H1 (cell line): ENCODE data around the gene RAB40C. TPM values are rescaled to one million over a fixed set of nuclear protein-coding genes. Genes with fewer than 3 reads are reported as not detected.

Experiments
- CTCF ChIA-PET: fragments of 300-600 bp; sonication (Branson Sonifier 250); formaldehyde crosslinking; loops from one replicate; lab custom pipeline; 2021; ENCODE audit not compliant: partially characterized antibody; lab: Charles Lee
- POLR2A ChIA-PET: fragments of 300-600 bp; sonication (Branson Sonifier 250); formaldehyde crosslinking; loops from one replicate; lab custom pipeline; 2021; ENCODE audit warnings: inconsistent platforms; ENCODE audit not compliant: partially characterized antibody; lab: Charles Lee
- DNase-seq, 2 experiments: peaks; one replicate each; pipeline versions ENCODE4 v3.0.0 to v3.0.0-alpha.2; 2010 to 2022; ENCODE audit warnings: low spot score in 2 of 2, low read depth in 1 of 2, mixed read lengths in 1 of 2
- FAIRE-seq: peaks from 2 replicates; lab custom pipeline; 2011; peaks lifted over from hg19 to GRCh38; lab: Jason Lieb, UNC
- H2AFZ ChIP-seq: 2 replicates; pipeline ENCODE4 v1.8.1; 2012; ENCODE audit warnings: low read length, inconsistent platforms
- H2AK5ac ChIP-seq: 2 replicates; pipeline ENCODE4 v1.6.1; 2013; ENCODE audit warnings: low read depth, low read length
- H2BK120ac ChIP-seq: replicated peaks from 2 replicates; pipeline ENCODE3; 2013; ENCODE audit warnings: low read depth, low read length, inconsistent platforms
- H2BK12ac ChIP-seq: 2 replicates; pipeline ENCODE4 v1.6.1; 2013; ENCODE audit warnings: low read depth, low read length
- H2BK15ac ChIP-seq: 2 replicates; pipeline ENCODE4 v1.6.1; 2013; ENCODE audit warnings: low read length
- H2BK20ac ChIP-seq: 2 replicates; pipeline ENCODE4 v1.6.1; 2013; ENCODE audit warnings: low read length
- H2BK5ac ChIP-seq: 2 replicates; pipeline ENCODE4 v1.6.1; 2013; ENCODE audit warnings: low read depth, low read length
- H3K14ac ChIP-seq: 2 replicates; pipeline ENCODE4 v1.6.1; 2013; ENCODE audit warnings: inconsistent platforms; ENCODE audit not compliant: insufficient read length
- H3K18ac ChIP-seq: 2 replicates; pipeline ENCODE4 v1.6.1; 2013; ENCODE audit warnings: low read length; ENCODE audit errors: extremely low read depth
- H3K23ac ChIP-seq: 2 replicates; pipeline ENCODE4 v1.6.1; 2013; ENCODE audit warnings: inconsistent platforms; ENCODE audit not compliant: insufficient read length
- H3K23me2 ChIP-seq: 2 replicates; pipeline ENCODE4 v1.6.1; 2013; ENCODE audit warnings: low read depth, low read length
- H3K27ac ChIP-seq: 2 replicates; pipeline ENCODE4 v1.6.1; 2011; ENCODE audit warnings: low read depth, low read length, inconsistent platforms
- H3K27me3 ChIP-seq, 4 experiments: replicated peaks in 1 of 4; 1 replicate in 1 of 4; 2 replicates in 3 of 4; pipeline versions ENCODE4 v1.6.1 to v1.8.1; 2011 to 2013; ENCODE audit warnings: low read length in 3 of 4, mild to moderate bottlenecking in 3 of 4, inconsistent platforms in 2 of 4, mixed read lengths in 2 of 4, moderate library complexity in 1 of 4; ENCODE audit not compliant: control insufficient read depth in 3 of 4, insufficient read depth in 3 of 4; ENCODE audit errors: extremely low read depth in 1 of 4
- H3K36me3 ChIP-seq, 4 experiments: 2 replicates each; pipeline versions ENCODE4 v1.6.1 to v1.8.1; 2011 to 2013; ENCODE audit warnings: mild to moderate bottlenecking in 4 of 4, low read length in 3 of 4, moderate library complexity in 2 of 4, control low read depth in 1 of 4, inconsistent platforms in 1 of 4; ENCODE audit not compliant: insufficient read depth in 4 of 4, control insufficient read depth in 2 of 4
- H3K4ac ChIP-seq: replicated peaks from 2 replicates; pipeline ENCODE3; 2013; ENCODE audit warnings: low read length, low read depth, mixed read lengths, inconsistent platforms; ENCODE audit not compliant: insufficient read length
- H3K4me1 ChIP-seq, 4 experiments: replicated peaks in 1 of 4; 1 replicate in 1 of 4; 2 replicates in 3 of 4; pipeline versions ENCODE4 v1.6.1 to v1.8.1; 2011 to 2013; ENCODE audit warnings: low read length in 3 of 4, inconsistent platforms in 2 of 4, mixed read lengths in 1 of 4; ENCODE audit not compliant: insufficient read depth in 4 of 4, control insufficient read depth in 3 of 4
- H3K4me2 ChIP-seq, 2 experiments: 2 replicates each; pipeline versions ENCODE4 v1.6.1 to v1.8.1; 2011 to 2013; ENCODE audit warnings: low read depth in 2 of 2, low read length in 2 of 2, control low read depth in 1 of 2, inconsistent platforms in 1 of 2, mild to moderate bottlenecking in 1 of 2; ENCODE audit not compliant: insufficient read depth in 1 of 2
- H3K4me3 ChIP-seq, 4 experiments: fragments of 200-600, 300-600 bp in 1 of 4; sonication (generic), shearing (Covaris generic), sonication (Bioruptor Twin) in 1 of 4; 2 replicates each; pipeline versions ENCODE4 v1.5.1 to v1.8.1; 2011 to 2016; ENCODE audit warnings: low read length in 4 of 4, low read depth in 3 of 4, control low read depth in 2 of 4, inconsistent platforms in 2 of 4, mild to moderate bottlenecking in 2 of 4, mixed read lengths in 1 of 4, moderate library complexity in 1 of 4; ENCODE audit not compliant: insufficient read depth in 2 of 4; ENCODE audit errors: extremely low read depth in 1 of 4
- H3K56ac ChIP-seq: replicated peaks from 2 replicates; pipeline ENCODE3; 2013; ENCODE audit warnings: low read depth, mild to moderate bottlenecking, mixed read lengths, low read length, inconsistent platforms; ENCODE audit not compliant: insufficient read length
- H3K79me1 ChIP-seq: 2 replicates; pipeline ENCODE4 v1.6.1; 2013; ENCODE audit warnings: low read depth, low read length, control low read depth
- H3K79me2 ChIP-seq, 2 experiments: 2 replicates each; pipeline versions ENCODE4 v1.6.1 to v1.8.1; 2012 to 2013; ENCODE audit warnings: low read length in 2 of 2, mild to moderate bottlenecking in 2 of 2, inconsistent platforms in 1 of 2; ENCODE audit not compliant: insufficient read depth in 2 of 2, control insufficient read depth in 1 of 2
- H3K9ac ChIP-seq, 4 experiments: replicated peaks in 1 of 4; 1 replicate in 1 of 4; 2 replicates in 3 of 4; pipeline versions ENCODE4 v1.6.1 to v1.8.1; 2011 to 2013; ENCODE audit warnings: low read depth in 3 of 4, low read length in 3 of 4, control low read depth in 2 of 4, mild to moderate bottlenecking in 2 of 4, moderate library complexity in 2 of 4, inconsistent platforms in 1 of 4; ENCODE audit errors: extremely low read depth in 1 of 4
- H3K9me3 ChIP-seq, 2 experiments: 2 replicates each; pipeline versions ENCODE4 v1.6.1 to v1.8.1; 2012 to 2013; ENCODE audit warnings: mild to moderate bottlenecking in 2 of 2, moderate library complexity in 2 of 2, control low read depth in 1 of 2, inconsistent platforms in 1 of 2, low read depth in 1 of 2, low read length in 1 of 2, mixed read lengths in 1 of 2; ENCODE audit not compliant: insufficient read depth in 2 of 2
- H4K20me1 ChIP-seq, 2 experiments: replicated peaks in 1 of 2; 2 replicates each; pipeline versions ENCODE3 to v1.8.1; 2011 to 2013; ENCODE audit warnings: inconsistent platforms in 2 of 2, low read length in 2 of 2, mild to moderate bottlenecking in 1 of 2; ENCODE audit not compliant: insufficient read depth in 2 of 2, control insufficient read depth in 1 of 2
- H4K5ac ChIP-seq: 2 replicates; pipeline ENCODE4 v1.6.1; 2013; ENCODE audit warnings: low read length, low read depth, mixed read lengths, inconsistent platforms; ENCODE audit not compliant: insufficient read length
- H4K8ac ChIP-seq: 2 replicates; pipeline ENCODE4 v1.8.0; 2013; ENCODE audit warnings: mild to moderate bottlenecking, moderate library complexity, low read length, inconsistent platforms; ENCODE audit not compliant: insufficient read depth; ENCODE audit errors: extremely low read depth
- H4K91ac ChIP-seq: replicated peaks from 2 replicates; pipeline ENCODE3; 2013; ENCODE audit warnings: low read length, mixed read lengths, inconsistent platforms; ENCODE audit not compliant: insufficient read length
- GABPA ChIP-seq: IDR thresholded peaks from 2 replicates; pipeline ENCODE4 v1.6.1; 2011; ENCODE audit warnings: mild to moderate bottlenecking, low read length, moderate library complexity, borderline replicate concordance; ENCODE audit not compliant: insufficient read depth
- HDAC2 ChIP-seq, 2 experiments: fragments of 300-600 bp in 1 of 2; sonication (generic) in 1 of 2; IDR thresholded peaks; 2 replicates each; pipeline ENCODE4 v1.6.1; 2011 to 2012; ENCODE audit warnings: low read depth in 2 of 2, low read length in 2 of 2, mild to moderate bottlenecking in 2 of 2, moderate library complexity in 2 of 2, borderline replicate concordance in 1 of 2, inconsistent platforms in 1 of 2
- WGBS, 2 experiments: shearing (Covaris generic) in 1 of 2; methylation state at CpG; one replicate each; pipeline versions ENCODE4 v1.1.6 to v1.1.7; 2013 to 2015; ENCODE audit warnings: low lambda C conversion rate in 2 of 2, mixed read lengths in 2 of 2, inconsistent platforms in 1 of 2, low coverage in 1 of 2, missing lambda C conversion rate in 1 of 2; ENCODE audit not compliant: insufficient replicate concordance in 2 of 2, insufficient coverage in 1 of 2, insufficient read length in 1 of 2; ENCODE audit errors: extremely low coverage in 1 of 2, missing lambda C conversion rate in 1 of 2; 5-methylcytosine and 5-hydroxymethylcytosine counted together
- polyA plus RNA-seq, 7 experiments: library from polyadenylated mRNA; depleted of rRNA in 3 of 7; stranded (reverse) in 5 of 7; unstranded in 2 of 7; fragments of >200 nt in 5 of 7; fragments of 200-250 nt in 2 of 7; gene quantifications; 1 replicate in 5 of 7; 2 replicates in 1 of 7; 4 replicates in 1 of 7; pipeline versions ENCODE4 v1.2.1 to v1.2.3, GENCODE V29; 2011 to 2013; ENCODE audit warnings: missing spikeins in 2 of 7, mixed read lengths in 2 of 7
- total RNA-seq: library from RNA; stranded (reverse); fragmentation: NEBNext Ultra II Directional; extraction: Animal tissue kit (Norgen Biotek cat#: 25700); gene quantifications from 2 replicates; pipeline ENCODE4 v1.2.1, GENCODE V29; 2021

Gene RAB40C
- total and polyA plus RNA-seq, 2 of the 8 experiments (the other 6 are each of a cell fraction or from before 2014, with no cell fraction given): 13.9 to 15.6 TPM

GRCh38 chr16:624526-625070 lies 34.7 kb downstream of the RAB40C start:
- WGBS, 2 experiments: 87% methylated on average over 10 of the region's 10 CpGs; no CpG with 5 or more reads in 1 of the 2 experiments
- Histone ChIP-seq H2BK15ac (no peak overlapping the region), H3K56ac (no peak overlapping the region), H4K5ac (no peak overlapping the region), H3K4me1 (peaks cover 0 to 22% (median 12%) of the 10 kb centered on the region in 4 experiments; a peak in 6 of 7 replicates), H2BK5ac (no peak overlapping the region), H3K4me2 (no peak overlapping the region), H3K23ac (no peak overlapping the region)
- no peak for TF ChIP-seq HDAC2 (IDR thresholded peaks at IDR 0.05; ENCODE audit: borderline replicate concordance in 1 of 2, low read depth in 2 of 2, low read length in 2 of 2)
- no peak for TF ChIP-seq GABPA
- TF ChIP-seq, all 59 proteins: peak for 0
- no peaks in the 10 kb centered on the region for H3K27me3 ChIP-seq
- no peaks in the 10 kb centered on the region for H3K23me2 ChIP-seq
- no peak overlapping the region for H2AK5ac ChIP-seq
- H3K9me3 ChIP-seq: no peaks in the 10 kb centered on the region
- H2BK120ac ChIP-seq: no peak overlapping the region
- peaks cover 0 to 4% (median 0%) of the 10 kb centered on the region in 4 experiments; a peak in 1 of 8 replicates for H3K36me3 ChIP-seq
- H3K9ac ChIP-seq: no peak overlapping the region
- no peak overlapping the region for H4K8ac ChIP-seq
- no peak overlapping the region for H3K14ac ChIP-seq
- no peak for DNase-seq
- CTCF ChIA-PET: interaction anchor here (0.6 to 1.8 kb wide), 13 partner anchors 12 to 232 kb away, joined by 3 to 6 read pairs (median 3); partner anchors contain the start of gene METTL26
- H3K79me1 ChIP-seq: peaks cover 4% of the 10 kb centered on the region
- H3K27ac ChIP-seq: no peak overlapping the region; the same call in 1 of the 2 replicates
- no peak overlapping the region for H2AFZ ChIP-seq
- no peak overlapping the region for H3K4me3 ChIP-seq
- H2BK20ac ChIP-seq: no peak overlapping the region
- H3K18ac ChIP-seq: no peak overlapping the region
- H4K91ac ChIP-seq: no peak overlapping the region
- H3K79me2 ChIP-seq: no peaks in the 10 kb centered on the region
- POLR2A ChIA-PET: interaction anchor here (1.4 to 2.5 kb wide), 3 partner anchors 11 to 49 kb away, joined by 3 to 16 read pairs (median 3); partner anchors contain the start of gene METTL26
- no peak overlapping the region for H2BK12ac ChIP-seq
- H4K20me1 ChIP-seq: peaks cover 2 to 3% of the 10 kb centered on the region in 2 experiments
- FAIRE-seq: no peak
- H3K4ac ChIP-seq: no peak overlapping the region
